HG03565 (cell line): ENCODE data around the gene DUOXA2.
A peak's percentile ranks its signal among the peaks of the same experiment; 100 is the strongest.

Source experiments
- ATAC-seq: cut with Tn5 transposase; IDR thresholded peaks from one replicate; pipeline ENCODE4 v1.9.1; 2021; ENCODE audit warnings: mild to moderate bottlenecking, moderate library complexity; ENCODE audit not compliant: unreplicated experiment

Gene DUOXA2

DNA sequence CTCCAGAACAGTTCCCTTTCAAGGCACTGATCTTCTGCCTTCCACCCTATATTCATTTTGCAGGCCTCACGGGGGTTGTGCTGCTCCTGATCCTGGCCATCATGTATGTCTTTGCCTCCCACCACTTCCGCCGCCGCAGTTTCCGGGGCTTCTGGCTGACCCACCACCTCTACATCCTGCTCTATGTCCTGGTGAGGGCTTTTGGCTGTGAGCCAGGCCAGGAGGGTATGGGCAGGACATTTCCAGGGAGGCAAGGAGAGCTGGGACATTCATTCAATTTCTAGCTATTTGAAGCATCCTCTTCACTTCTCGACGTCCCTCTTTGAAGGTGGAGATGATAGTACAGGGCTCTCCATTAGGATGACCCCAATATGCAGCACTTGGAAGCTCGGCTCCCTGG, 41.6 kb downstream of the DUOXA2 start:
- no peak for ATAC-seq

DNA sequence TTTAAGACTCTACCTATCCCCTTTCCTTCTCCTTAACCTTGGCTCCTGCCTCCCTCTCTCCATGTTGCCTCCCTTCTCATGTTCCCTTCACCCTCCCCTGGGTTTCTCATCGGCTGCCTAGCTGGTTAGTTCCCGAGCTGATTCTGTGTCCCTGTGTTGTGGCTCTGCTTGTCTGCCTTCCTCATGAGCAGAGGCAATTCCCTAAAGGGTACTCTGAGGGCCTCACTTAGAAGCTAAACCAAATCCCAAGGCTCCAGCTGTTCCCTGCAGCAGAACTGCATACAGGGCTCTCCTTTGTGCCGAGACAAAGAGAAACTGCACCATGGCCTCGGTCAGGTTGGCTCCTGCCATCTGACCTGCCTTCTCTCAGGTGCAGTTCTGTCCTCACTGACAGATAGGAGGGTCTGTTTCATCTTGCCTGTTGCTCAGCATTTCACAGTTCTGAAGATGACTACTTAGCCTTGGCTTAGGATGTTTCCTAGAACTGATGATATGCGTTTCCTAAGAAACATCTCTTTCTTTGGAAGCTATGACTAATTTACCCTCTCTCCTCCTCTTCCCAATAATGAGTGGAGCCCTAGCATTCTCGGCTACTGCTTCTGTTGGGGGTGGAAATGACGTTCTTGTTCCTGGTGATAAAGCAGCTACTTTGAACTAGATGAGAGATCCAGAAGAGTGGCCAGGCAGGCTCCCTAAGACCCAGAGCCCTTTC, 42.8 kb downstream of the DUOXA2 start:
- no peak for ATAC-seq

DNA sequence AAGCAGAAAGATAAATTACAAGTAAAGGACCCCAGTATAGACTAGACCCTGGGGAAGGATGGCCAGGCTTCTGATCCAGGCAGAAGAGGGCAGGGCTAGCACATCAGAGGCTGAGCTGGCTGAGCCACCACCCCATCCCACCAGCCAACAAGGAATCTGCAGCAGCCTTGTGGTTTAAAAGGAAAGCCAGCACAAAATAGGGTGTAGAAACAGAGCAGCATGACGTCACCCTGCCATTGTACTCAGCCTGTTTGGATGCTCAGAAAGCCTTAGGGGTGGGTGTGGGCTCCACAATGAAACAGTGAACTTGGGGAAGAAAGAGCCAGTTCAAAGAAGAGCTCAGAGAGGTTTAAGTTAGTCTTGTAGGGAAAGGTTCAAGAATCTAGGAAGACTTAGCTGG, 43.8 kb downstream of the DUOXA2 start:
- ATAC-seq = no peak

DNA sequence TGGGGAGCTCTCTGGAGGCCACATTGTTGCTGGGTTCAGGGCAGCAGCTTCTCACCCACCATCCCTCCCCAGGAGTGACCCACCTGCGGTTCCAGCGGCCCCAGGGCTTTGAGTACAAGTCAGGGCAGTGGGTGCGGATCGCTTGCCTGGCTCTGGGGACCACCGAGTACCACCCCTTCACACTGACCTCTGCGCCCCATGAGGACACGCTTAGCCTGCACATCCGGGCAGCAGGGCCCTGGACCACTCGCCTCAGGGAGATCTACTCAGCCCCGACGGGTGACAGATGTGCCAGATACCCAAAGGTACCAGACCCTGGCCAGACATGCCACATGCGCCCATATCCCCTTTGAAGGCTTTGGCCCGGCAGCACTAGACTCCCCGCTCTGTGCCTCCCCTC, 47.5 kb downstream of the DUOXA2 start:
- ATAC-seq = no peak

DNA sequence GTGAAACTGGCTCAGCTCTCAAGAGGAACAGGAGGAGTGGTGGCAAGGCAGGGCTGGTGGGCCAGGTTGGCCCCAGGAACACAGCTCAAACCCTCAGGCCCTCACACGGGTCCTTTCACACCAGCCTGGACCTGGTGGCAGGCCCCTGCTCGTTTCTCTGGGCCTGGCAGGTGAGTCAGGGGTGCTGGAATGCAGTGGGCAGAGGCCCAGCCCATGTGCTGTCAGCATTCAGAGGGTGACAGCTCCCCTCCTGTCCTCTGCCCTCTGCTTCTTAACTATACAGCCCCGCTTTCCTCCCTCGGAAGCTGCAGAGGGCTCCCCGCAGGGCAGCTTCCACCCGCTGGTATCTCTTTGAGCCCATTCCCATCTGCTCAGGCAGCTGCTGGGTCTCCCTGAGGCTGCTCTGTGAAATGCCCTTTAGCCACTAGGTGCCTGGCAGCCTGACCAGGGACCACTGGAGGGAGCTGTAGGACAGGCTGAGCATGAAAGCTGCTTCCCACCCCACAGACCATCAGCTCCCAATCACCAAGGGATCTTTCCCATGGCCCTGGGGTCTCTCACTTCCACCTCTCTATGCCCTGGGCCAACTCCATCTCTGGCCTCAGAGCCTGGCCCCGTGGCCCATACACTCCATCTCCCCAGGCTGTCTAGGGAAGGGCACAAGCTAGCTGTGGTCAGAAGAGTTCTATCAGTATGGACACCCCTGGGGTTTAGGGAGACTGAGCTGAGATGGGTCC, 48.8 kb downstream of the DUOXA2 start:
- ATAC-seq = no peak

DNA sequence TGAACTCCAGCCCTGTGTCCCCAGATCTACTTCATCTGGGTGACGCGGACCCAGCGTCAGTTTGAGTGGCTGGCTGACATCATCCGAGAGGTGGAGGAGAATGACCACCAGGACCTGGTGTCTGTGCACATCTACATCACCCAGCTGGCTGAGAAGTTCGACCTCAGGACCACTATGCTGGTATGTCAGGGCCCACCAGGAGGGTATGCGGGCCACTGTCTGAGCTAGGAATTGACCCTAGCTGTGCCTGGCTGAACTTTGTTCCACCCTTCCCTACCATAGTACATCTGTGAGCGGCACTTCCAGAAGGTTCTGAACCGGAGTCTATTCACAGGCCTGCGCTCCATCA, 49.4 kb downstream of the DUOXA2 start:
- ATAC-seq = no peak

DNA sequence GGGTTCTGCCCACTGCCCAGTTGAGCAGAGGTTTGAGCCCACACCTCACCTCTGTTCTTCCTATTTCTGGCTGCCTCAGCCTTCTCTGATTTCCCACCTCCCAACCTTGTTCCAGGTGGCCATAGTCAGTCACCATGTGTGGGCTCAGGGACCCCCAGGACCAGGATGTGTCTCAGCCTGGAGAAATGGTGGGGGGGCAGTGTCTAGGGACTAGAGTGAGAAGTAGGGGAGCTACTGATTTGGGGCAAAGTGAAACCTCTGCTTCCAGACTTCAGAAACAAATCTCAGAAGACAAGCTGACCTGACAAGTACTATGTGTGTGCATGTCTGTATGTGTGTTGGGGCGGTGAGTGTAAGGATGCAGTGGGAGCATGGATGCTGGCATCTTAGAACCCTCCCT, 50.8 kb downstream of the DUOXA2 start:
- no peak for ATAC-seq

DNA sequence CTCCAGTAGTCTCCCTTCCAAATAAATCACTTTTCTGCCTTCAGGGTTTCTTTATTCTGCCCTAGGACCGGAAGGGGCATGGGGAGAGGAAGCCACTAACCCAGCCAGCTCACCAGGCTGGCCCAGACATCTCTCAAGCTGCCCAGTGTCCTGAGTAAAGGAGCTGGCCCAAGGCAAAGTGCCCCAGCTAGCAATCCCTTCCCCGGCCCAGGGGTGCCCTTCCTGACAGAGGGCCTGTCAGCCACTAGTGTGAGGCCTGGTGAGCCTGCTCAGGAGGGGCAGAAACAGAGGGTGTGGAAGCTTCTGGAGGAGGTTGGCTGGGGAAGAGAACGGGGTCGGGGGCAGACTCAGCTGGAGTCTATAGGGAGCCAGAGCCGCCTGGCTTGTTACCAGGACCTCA, 51.4 kb downstream of the DUOXA2 start:
- ATAC-seq = no peak

DNA sequence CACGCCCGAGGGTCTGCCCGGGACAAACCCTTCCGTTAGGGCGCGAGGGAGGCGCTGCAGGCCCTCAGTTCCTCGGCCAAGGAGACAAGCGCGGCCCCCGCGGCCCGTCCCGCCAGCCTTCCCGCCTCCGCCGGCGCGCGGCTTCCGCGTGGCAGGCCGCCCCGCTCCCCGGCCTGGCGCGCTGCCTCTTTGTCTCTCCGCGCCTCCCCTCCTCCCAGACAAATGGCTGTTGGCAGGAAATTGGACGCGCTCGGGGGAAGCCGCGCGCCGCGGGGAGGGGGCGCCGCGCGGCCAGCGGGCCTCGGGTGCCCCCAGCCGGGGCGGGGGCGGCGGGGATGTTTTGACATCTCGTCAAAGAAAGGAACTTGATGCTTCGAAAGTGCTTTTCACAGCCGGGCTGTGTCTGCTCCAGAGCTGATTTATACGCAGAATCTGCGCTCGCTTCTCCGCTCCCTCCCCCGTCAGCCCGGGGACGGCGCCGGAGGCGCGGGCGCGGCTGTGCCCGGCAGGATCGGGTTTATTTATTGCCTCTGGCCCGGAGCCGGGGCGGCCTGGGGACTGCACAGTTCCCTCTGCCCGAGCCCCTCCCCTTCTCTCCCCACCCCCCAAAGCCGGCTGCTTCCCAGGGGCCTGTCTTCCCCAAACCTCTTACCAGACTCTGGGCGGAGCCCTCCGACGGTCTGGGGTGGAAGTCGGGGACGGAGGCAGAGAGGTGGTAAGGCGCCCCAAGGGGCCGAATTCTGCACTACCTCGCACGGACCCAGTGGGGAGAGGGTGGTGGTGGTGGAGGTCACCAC, 52.9 kb downstream of the DUOXA2 start:
- peak; percentile 92 for ATAC-seq

DNA sequence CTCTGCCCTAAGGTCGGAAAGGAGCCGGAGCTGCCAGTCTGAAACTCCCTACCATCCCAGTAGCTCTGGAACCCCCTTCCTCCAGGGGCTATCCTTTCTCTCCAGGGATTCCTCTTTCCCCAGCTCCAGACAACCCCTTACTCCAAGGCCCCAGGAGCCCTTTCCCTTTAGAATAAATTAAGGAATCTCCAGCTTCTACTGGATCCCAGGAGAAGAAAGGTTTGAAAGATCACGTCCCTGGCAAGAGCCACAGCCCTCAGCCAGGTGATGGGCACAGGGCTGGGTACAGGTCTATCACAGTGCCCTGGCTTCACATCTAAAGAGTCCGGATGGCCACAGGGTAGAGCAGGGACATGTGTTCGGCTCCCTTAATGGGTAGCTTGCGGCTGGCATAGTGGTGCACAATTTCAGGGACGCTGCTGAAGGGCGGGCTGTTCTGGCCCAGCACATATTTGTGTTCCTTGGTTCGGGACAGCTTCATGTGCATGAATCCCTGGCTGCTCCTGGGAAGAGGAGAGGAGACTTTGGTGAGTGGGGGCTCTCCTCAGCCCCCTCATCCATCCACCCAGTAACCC, 53.6 kb downstream of the DUOXA2 start:
- ATAC-seq = no peak
